K562 (cell line): ENCODE data around the gene FBN1. TPM values are rescaled to one million over a fixed set of nuclear protein-coding genes. Genes with fewer than 3 reads are reported as not detected.

Experiments used
- BRF1 ChIP-seq: IDR thresholded peaks from 3 replicates; pipeline ENCODE4 v1.6.1; 2011; ENCODE audit warnings: borderline replicate concordance, mild to moderate bottlenecking; ENCODE audit not compliant: insufficient read length; ENCODE audit errors: extremely low read depth
- CBX3 ChIP-seq, 2 experiments: IDR thresholded peaks; 1 replicate in 1 of 2; 2 replicates in 1 of 2; pipeline ENCODE4 v1.6.1; 2012; ENCODE audit warnings: inconsistent platforms in 2 of 2, low read length in 2 of 2, borderline replicate concordance in 1 of 2, control low read depth in 1 of 2
- EWSR1 ChIP-seq: fragments of 450-650 bp; IDR thresholded peaks from 2 replicates; pipeline ENCODE4 v1.6.1; 2018; ENCODE audit warnings: borderline replicate concordance, mild to moderate bottlenecking, low read depth, moderate library complexity; ENCODE audit not compliant: partially characterized antibody
- KDM5B ChIP-seq: fragments of 200-600 bp; sonication (generic); IDR thresholded peaks from 2 replicates; pipeline ENCODE4 v1.6.1; 2012; ENCODE audit warnings: low read depth, mild to moderate bottlenecking, moderate library complexity, low read length, control low read depth, inconsistent platforms; ENCODE audit not compliant: insufficient replicate concordance
- MAZ ChIP-seq, 2 experiments: fragments of 450-650 bp in 1 of 2; sonication (generic) in 1 of 2; formaldehyde crosslinking; IDR thresholded peaks in 1 of 2; conservative IDR thresholded peaks in 1 of 2; 2 replicates each; pipeline versions ENCODE4 v1.4.0 to v1.5.0; 2020; ENCODE audit warnings: mild to moderate bottlenecking in 1 of 2, missing genetic modification reagents in 1 of 2
- MTA2 ChIP-seq: fragments of 450-650 bp; IDR thresholded peaks from 2 replicates; pipeline ENCODE4 v1.6.1; 2016; ENCODE audit warnings: low read depth
- MTA3 ChIP-seq: fragments of 450-650 bp; formaldehyde crosslinking; IDR thresholded peaks from 2 replicates; pipeline ENCODE4 v1.6.1; 2017; ENCODE audit warnings: mild to moderate bottlenecking, borderline replicate concordance
- PYGO2 ChIP-seq: fragments of 450-650 bp; IDR thresholded peaks from 2 replicates; pipeline ENCODE4 v1.6.1; 2016; ENCODE audit warnings: mild to moderate bottlenecking, missing genetic modification characterization, moderate library complexity, missing compliant biosample characterization
- RB1 ChIP-seq: fragments of 450-650 bp; IDR thresholded peaks from 2 replicates; pipeline ENCODE4 v1.6.1; 2017; ENCODE audit warnings: low read depth, mild to moderate bottlenecking
- SMARCB1 ChIP-seq: IDR thresholded peaks from 2 replicates; pipeline ENCODE4 v1.6.1; 2011; ENCODE audit warnings: improper control_type of control experiment, low read depth; ENCODE audit not compliant: insufficient read length
- SP2 ChIP-seq: IDR thresholded peaks from 2 replicates; pipeline ENCODE4 v1.6.1; 2011; ENCODE audit warnings: mild to moderate bottlenecking, low read depth, low read length, moderate library complexity; ENCODE audit not compliant: poor library complexity, severe bottlenecking; ENCODE audit errors: extremely low read depth
- TFAM ChIP-seq: fragments of 250-450 bp; sonication (Bioruptor Pico); conservative IDR thresholded peaks from 2 replicates; pipeline ENCODE4 v1.5.0; 2021; ENCODE audit warnings: mild to moderate bottlenecking, moderate library complexity
- ZNF184 ChIP-seq: sonication (generic); formaldehyde crosslinking; IDR thresholded peaks from 2 replicates; pipeline ENCODE4 v1.5.0; 2020; ENCODE audit warnings: missing genetic modification reagents
- ZNF274 ChIP-seq: IDR thresholded peaks from 2 replicates; pipeline ENCODE4 v1.6.1; 2011; ENCODE audit warnings: low read depth, mild to moderate bottlenecking, low read length, moderate library complexity, borderline replicate concordance
- ZNF316 ChIP-seq: fragments of 450-650 bp; IDR thresholded peaks from 2 replicates; pipeline ENCODE4 v1.6.1; 2016
- polyA plus RNA-seq, 8 experiments: library from polyadenylated mRNA; depleted of rRNA in 4 of 8; stranded (reverse) in 5 of 8; unstranded in 3 of 8; fragments of >200 nt; fragmentation: Nextera tagmentation in 2 of 8; fragmentation: Illumina TruSeq in 1 of 8; extraction: Ambion mirVana in 2 of 8; extraction: Trizol in 1 of 8; gene quantifications; 2 replicates each; pipeline versions ENCODE4 v1.2.1 to v1.2.3, GENCODE V29; 2011 to 2014; ENCODE audit warnings: inconsistent platforms in 1 of 8, missing spikeins in 1 of 8
- total RNA-seq, 7 experiments: library from RNA; depleted of rRNA in 6 of 7; stranded (reverse); fragments of >200 nt in 6 of 7; fragmentation: Illumina TruSeq in 2 of 7; extraction: Trizol in 2 of 7; gene quantifications; 2 replicates each; pipeline versions ENCODE4 v1.2.1 to v1.2.3, GENCODE V29; 2011 to 2021; ENCODE audit warnings: low replicate concordance in 1 of 7
- TF ChIP-seq, protein P1 (sequence below), 2 experiments: IDR thresholded peaks in 1 of 2; conservative IDR thresholded peaks in 1 of 2; 2 replicates each; pipeline ENCODE4 v1.6.1; 2016; ENCODE audit warnings: low read depth in 2 of 2, mild to moderate bottlenecking in 1 of 2, missing compliant biosample characterization in 1 of 2, missing genetic modification characterization in 1 of 2, moderate library complexity in 1 of 2
- TF ChIP-seq, protein P2 (sequence below): fragments of 250-450 bp; sonication (Bioruptor Pico); IDR thresholded peaks from 2 replicates; pipeline ENCODE4 v1.9.0; 2021; ENCODE audit warnings: mild to moderate bottlenecking, inconsistent platforms

The FBN1 gene
- total and polyA plus RNA-seq, 9 of the 15 experiments (the other 6 are each of a cell fraction or from before 2014, with no cell fraction given) = 0.15 to 1.2 (median 0.60) TPM

DNA sequence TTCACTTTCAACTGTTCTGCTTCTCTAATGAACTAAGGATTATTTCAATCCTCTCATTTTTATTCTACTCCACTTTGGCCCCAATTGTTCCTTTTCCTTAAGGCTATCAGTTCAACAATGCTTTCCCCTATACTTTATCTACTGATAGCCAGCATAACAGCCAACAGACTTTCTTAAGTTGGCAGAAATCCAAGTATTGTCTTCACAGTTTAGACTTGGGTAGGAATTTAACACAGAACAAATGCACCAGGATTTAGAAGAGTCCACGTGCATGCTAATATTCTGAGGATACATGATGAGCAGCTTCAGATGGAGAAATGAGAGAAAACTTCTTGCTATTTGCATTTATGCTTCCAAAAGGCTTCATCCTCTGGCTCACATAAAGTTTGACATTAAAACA lies 54.8 kb downstream of the FBN1 start (continued):
- TF ChIP-seq RB1 (no peak), CBX3 (IDR thresholded peaks at IDR 0.05; ENCODE audit: borderline replicate concordance in 1 of 2, low read length in 2 of 2) (no peak), SMARCB1 (no peak), BRF1 (no peak), ZNF316 (no peak), TFAM (CRISPR knock-in tag) (no peak), ZNF274 (no peak), MTA2 (peak; percentile 62; the same call in 1 of the 2 replicates), SP2 (no peak), ZNF184 (CRISPR knock-in tag) (no peak), EWSR1 (no peak), MTA3 (no peak), KDM5B (no peak), MAZ (CRISPR knock-in tag; conservative IDR thresholded peaks at IDR 0.05 in 1 of 2, IDR thresholded peaks at IDR 0.05 in 1 of 2) (no peak), PYGO2 (no peak)
- TF ChIP-seq, protein P1, sequence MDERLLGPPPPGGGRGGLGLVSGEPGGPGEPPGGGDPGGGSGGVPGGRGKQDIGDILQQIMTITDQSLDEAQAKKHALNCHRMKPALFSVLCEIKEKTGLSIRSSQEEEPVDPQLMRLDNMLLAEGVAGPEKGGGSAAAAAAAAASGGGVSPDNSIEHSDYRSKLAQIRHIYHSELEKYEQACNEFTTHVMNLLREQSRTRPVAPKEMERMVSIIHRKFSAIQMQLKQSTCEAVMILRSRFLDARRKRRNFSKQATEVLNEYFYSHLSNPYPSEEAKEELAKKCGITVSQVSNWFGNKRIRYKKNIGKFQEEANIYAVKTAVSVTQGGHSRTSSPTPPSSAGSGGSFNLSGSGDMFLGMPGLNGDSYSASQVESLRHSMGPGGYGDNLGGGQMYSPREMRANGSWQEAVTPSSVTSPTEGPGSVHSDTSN (CRISPR knock-in tag; IDR thresholded peaks at IDR 0.05; ENCODE audit: low read depth) = no peak
- TF ChIP-seq, protein P1 (tag; conservative IDR thresholded peaks at IDR 0.05; ENCODE audit: low read depth) = no peak
- TF ChIP-seq, protein P2, sequence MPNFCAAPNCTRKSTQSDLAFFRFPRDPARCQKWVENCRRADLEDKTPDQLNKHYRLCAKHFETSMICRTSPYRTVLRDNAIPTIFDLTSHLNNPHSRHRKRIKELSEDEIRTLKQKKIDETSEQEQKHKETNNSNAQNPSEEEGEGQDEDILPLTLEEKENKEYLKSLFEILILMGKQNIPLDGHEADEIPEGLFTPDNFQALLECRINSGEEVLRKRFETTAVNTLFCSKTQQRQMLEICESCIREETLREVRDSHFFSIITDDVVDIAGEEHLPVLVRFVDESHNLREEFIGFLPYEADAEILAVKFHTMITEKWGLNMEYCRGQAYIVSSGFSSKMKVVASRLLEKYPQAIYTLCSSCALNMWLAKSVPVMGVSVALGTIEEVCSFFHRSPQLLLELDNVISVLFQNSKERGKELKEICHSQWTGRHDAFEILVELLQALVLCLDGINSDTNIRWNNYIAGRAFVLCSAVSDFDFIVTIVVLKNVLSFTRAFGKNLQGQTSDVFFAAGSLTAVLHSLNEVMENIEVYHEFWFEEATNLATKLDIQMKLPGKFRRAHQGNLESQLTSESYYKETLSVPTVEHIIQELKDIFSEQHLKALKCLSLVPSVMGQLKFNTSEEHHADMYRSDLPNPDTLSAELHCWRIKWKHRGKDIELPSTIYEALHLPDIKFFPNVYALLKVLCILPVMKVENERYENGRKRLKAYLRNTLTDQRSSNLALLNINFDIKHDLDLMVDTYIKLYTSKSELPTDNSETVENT (CRISPR knock-in tag) = no peak
